Type B pancreatic cell (in vitro differentiated cells): ENCODE data around the gene TTLL11. TPM values are rescaled to one million over a fixed set of nuclear protein-coding genes. Genes with fewer than 3 reads are reported as not detected.

Experiments
- DNase-seq: peaks from one replicate; pipeline ENCODE4 v3.0.0; 2021; ENCODE audit warnings: mixed read lengths; ENCODE audit not compliant: unreplicated experiment; ENCODE audit errors: extremely low spot score
- H3K27ac Mint-ChIP-seq: 2 replicates; pipeline ENCODE4 v1.8.0; 2021; ENCODE audit warnings: mild to moderate bottlenecking, mixed read lengths
- H3K27me3 Mint-ChIP-seq: 2 replicates; pipeline ENCODE4 v1.8.0; 2021; ENCODE audit warnings: mixed read lengths
- H3K36me3 Mint-ChIP-seq: 2 replicates; pipeline ENCODE4 v1.8.0; 2021; ENCODE audit warnings: mixed read lengths
- H3K4me1 Mint-ChIP-seq: one replicate; pipeline ENCODE4 v1.8.0; 2021; ENCODE audit warnings: mixed read lengths; ENCODE audit not compliant: unreplicated experiment
- H3K4me3 Mint-ChIP-seq: 2 replicates; pipeline ENCODE4 v1.8.0; 2021; ENCODE audit warnings: mild to moderate bottlenecking, mixed read lengths
- H3K9me3 Mint-ChIP-seq: 2 replicates; pipeline ENCODE4 v1.8.0; 2021; ENCODE audit warnings: mixed read lengths
- total RNA-seq: library from RNA; stranded (reverse); gene quantifications from 2 replicates; pipeline ENCODE4 v1.2.1, GENCODE V29; 2021; ENCODE audit warnings: low replicate concordance
- TF ChIP-seq, protein P1 (sequence below): fragments of 200-600 bp; sonication (generic); conservative IDR thresholded peaks from 2 replicates; pipeline ENCODE4 v1.5.0; 2021; ENCODE audit warnings: antibody characterized with exemption, mild to moderate bottlenecking

TTLL11 gene
- total RNA-seq, 1 donor from 2014 or later = 8.6 TPM

DNA sequence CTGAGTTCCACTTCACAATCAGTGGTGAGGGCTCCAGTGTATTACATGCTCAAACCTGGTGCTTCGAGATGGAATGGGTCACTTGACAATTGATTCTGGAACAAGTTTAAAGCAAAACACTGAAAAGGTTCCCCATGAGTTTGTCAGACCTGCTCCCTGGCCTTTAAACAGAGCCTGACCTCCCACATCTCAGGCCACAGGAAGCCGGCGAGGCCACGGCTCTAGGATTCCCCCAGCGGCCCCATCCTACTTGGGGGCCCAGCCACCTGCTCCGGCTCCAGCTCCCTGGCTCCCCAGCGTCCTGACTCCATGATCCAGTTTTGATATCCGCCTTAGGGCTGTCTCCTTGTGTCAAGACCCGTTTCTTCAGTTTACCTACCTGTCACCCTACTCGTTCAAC, 62.0 kb downstream of the TTLL11 start:
- H3K9me3 Mint-ChIP-seq = no peaks in the 10 kb centered on the region
- H3K4me1 Mint-ChIP-seq = peaks cover 18% of the 10 kb centered on the region
- TF ChIP-seq, protein P1, sequence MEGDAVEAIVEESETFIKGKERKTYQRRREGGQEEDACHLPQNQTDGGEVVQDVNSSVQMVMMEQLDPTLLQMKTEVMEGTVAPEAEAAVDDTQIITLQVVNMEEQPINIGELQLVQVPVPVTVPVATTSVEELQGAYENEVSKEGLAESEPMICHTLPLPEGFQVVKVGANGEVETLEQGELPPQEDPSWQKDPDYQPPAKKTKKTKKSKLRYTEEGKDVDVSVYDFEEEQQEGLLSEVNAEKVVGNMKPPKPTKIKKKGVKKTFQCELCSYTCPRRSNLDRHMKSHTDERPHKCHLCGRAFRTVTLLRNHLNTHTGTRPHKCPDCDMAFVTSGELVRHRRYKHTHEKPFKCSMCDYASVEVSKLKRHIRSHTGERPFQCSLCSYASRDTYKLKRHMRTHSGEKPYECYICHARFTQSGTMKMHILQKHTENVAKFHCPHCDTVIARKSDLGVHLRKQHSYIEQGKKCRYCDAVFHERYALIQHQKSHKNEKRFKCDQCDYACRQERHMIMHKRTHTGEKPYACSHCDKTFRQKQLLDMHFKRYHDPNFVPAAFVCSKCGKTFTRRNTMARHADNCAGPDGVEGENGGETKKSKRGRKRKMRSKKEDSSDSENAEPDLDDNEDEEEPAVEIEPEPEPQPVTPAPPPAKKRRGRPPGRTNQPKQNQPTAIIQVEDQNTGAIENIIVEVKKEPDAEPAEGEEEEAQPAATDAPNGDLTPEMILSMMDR = no peak
- no peak overlapping the region for H3K4me3 Mint-ChIP-seq
- peaks cover 8% of the 10 kb centered on the region for H3K36me3 Mint-ChIP-seq
- no peaks in the 10 kb centered on the region for H3K27me3 Mint-ChIP-seq
- no peak for DNase-seq
- H3K27ac Mint-ChIP-seq = no peak overlapping the region

DNA sequence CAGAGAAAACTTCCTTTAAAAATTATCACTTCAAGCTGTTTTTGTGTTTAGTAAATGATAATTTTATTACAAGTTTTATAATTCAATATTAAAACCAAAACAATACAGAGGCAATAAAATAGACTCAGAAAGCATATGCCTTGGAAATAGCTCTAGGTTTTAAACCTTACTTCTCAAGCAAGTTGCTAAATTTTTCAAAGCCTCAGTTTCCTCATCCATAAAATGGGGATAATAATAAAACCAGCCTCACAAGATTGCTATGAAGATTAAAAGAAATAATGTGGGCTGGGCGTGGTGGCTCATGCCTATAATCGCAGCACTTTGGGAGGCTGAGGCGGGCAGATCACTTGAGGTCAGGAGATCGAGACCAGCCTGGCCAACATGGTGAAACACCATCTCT, 62.8 kb downstream of the TTLL11 start:
- H3K4me1 Mint-ChIP-seq = peaks cover 18% of the 10 kb centered on the region
- no peaks in the 10 kb centered on the region for H3K27me3 Mint-ChIP-seq

DNA sequence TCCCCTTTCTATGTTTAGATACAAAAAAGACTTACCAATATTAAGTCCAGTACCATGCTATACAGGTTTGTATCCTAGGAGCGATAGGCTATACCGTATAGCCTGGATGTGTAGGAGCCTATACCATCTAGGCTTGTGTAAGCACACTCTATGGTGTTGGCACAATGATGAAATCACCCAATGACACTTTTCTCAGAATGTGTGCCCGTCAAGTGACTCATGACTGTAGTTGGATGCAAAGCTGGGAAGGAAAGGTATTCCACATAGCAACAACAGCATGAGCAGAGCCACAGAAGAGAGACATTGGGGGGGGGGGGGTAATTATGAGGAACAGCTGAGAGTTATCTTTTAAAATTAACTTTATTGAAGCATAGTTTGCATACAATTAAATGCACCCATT, 63.2 kb downstream of the TTLL11 start:
- no peak overlapping the region for H3K4me3 Mint-ChIP-seq
- no peak overlapping the region for H3K27ac Mint-ChIP-seq
- H3K36me3 Mint-ChIP-seq = peaks cover 8% of the 10 kb centered on the region
- H3K4me1 Mint-ChIP-seq = peaks cover 18% of the 10 kb centered on the region
- DNase-seq = no peak
- TF ChIP-seq, protein P1 = no peak
- no peaks in the 10 kb centered on the region for H3K27me3 Mint-ChIP-seq
- H3K9me3 Mint-ChIP-seq = no peaks in the 10 kb centered on the region

More for the DNA sequence above, 62.8 kb downstream of the TTLL11 start:
- Mint-ChIP-seq H3K36me3 (peaks cover 8% of the 10 kb centered on the region), H3K4me3 (no peak overlapping the region), H3K27ac (no peak overlapping the region), H3K9me3 (no peaks in the 10 kb centered on the region)
- TF ChIP-seq, protein P1 = no peak
- DNase-seq = no peak

DNA sequence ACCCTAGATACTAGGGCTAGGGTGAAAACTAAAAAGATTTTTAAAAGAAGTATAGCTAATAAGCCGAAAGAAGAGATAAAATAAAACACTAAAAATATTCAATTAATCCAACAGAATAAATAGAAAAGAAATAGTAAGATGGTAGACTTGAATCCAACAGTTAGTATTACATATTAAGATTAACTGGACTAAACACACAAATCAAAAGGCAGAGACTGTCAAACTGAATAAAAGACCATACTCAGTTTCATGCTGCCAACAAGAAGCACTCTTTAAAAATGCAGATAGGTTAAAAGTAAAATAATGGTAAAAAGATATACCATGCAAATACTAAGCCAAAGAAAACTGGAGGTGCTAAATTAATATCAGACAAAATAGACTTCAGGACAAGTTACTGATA, 65.0 kb downstream of the TTLL11 start:
- Mint-ChIP-seq H3K27me3 (no peaks in the 10 kb centered on the region), H3K4me3 (no peak overlapping the region)

DNA sequence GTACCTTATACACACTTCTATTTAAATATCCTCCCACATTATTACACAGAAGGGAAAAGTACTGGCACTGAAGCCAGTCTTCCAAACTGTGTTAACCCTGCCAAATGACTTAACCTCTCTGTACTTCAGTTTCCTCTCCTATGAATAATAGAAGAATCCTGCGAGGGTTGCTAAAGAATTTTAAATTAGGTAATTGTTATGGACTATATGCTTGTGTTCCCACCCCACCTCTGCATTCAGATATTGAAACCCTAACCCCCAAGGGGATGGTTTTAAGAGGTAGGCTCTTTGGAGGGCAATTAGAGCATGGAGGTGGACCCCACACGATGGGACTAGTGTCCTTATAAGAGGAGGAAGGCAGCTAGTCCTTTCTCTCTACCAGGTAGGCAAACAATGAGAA, 72.7 kb downstream of the TTLL11 start:
- H3K4me3 Mint-ChIP-seq = no peak overlapping the region
- TF ChIP-seq, protein P1 = no peak
- H3K27me3 Mint-ChIP-seq = peaks cover 4% of the 10 kb centered on the region
- H3K9me3 Mint-ChIP-seq = no peaks in the 10 kb centered on the region
- DNase-seq = no peak
- no peak overlapping the region for H3K27ac Mint-ChIP-seq
- H3K4me1 Mint-ChIP-seq = no peaks in the 10 kb centered on the region
- no peaks in the 10 kb centered on the region for H3K36me3 Mint-ChIP-seq

More for the DNA sequence above, 65.0 kb downstream of the TTLL11 start:
- H3K27ac Mint-ChIP-seq = no peak overlapping the region
- H3K9me3 Mint-ChIP-seq = no peaks in the 10 kb centered on the region
- H3K36me3 Mint-ChIP-seq = peaks cover 8% of the 10 kb centered on the region
- peaks cover 11% of the 10 kb centered on the region for H3K4me1 Mint-ChIP-seq
- no peak for DNase-seq
- TF ChIP-seq, protein P1 = no peak

DNA sequence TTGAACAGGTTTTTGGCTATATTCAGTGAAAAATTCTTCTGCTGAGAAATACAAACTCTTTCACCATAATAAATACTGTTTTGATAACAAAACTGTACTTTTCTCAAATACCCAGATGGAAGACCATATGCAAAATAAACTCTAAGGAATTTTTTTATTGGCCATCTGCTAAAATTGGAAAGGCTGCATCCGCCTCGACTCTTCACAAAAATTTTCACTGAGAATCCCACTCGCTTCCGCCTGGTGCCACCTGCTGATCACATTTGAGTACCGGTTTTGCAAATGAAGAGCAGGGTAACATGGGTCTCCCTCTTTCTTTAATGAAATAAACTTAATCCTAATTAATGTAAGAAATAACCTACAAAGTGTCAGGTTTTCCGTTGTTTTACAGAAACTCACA, 76.4 kb downstream of the TTLL11 start:
- Mint-ChIP-seq H3K4me3 (no peak overlapping the region), H3K27ac (no peak overlapping the region), H3K36me3 (no peaks in the 10 kb centered on the region), H3K4me1 (no peaks in the 10 kb centered on the region), H3K9me3 (no peaks in the 10 kb centered on the region), H3K27me3 (peaks cover 4% of the 10 kb centered on the region)
- TF ChIP-seq, protein P1 = peak; percentile 64
- DNase-seq = peak; percentile 54
